Fibroblast of lung (primary cell): ENCODE measurements around the gene TMEM163. TPM values are rescaled to one million over a fixed set of nuclear protein-coding genes. Genes with fewer than 3 reads are reported as not detected.
A peak's percentile ranks its signal among the peaks of the same experiment; 100 is the strongest.

ENCODE experiments used
- DNase-seq, 2 donors: peaks; one replicate each; pipeline versions ENCODE4 v3.0.0 to v3.0.0-alpha.2; 2010; ENCODE audit warnings: low read depth in 2 of 2
- H2AFZ ChIP-seq: 2 replicates; pipeline ENCODE4 v1.5.1; 2012; ENCODE audit warnings: low read length, control low read depth, inconsistent platforms
- H3K27ac ChIP-seq: 2 replicates; pipeline ENCODE4 v1.5.1; 2011; ENCODE audit warnings: low read length, control low read depth; ENCODE audit not compliant: insufficient read depth
- H3K27me3 ChIP-seq: 2 replicates; pipeline ENCODE4 v1.5.1; 2011; ENCODE audit warnings: mild to moderate bottlenecking, low read length; ENCODE audit not compliant: control insufficient read depth, insufficient read depth
- H3K36me3 ChIP-seq: 2 replicates; pipeline ENCODE4 v1.5.1; 2011; ENCODE audit warnings: low read length; ENCODE audit not compliant: control insufficient read depth, insufficient read depth
- H3K4me1 ChIP-seq: 2 replicates; pipeline ENCODE4 v1.5.1; 2011; ENCODE audit warnings: low read length; ENCODE audit not compliant: control insufficient read depth, insufficient read depth; ENCODE audit errors: extremely low read depth
- H3K4me2 ChIP-seq: 2 replicates; pipeline ENCODE4 v1.5.1; 2011; ENCODE audit warnings: low read length, control low read depth; ENCODE audit not compliant: insufficient read depth; ENCODE audit errors: extremely low read depth
- H3K4me3 ChIP-seq, 4 experiments: fragments of 200-600 bp in 1 of 4; sonication (generic) in 1 of 4; replicated peaks in 1 of 4; 2 replicates each; pipeline ENCODE4 v1.5.1; 2011 to 2016; ENCODE audit warnings: low read length in 4 of 4, low read depth in 3 of 4, mild to moderate bottlenecking in 3 of 4, control low read depth in 2 of 4, inconsistent platforms in 1 of 4, mixed read lengths in 1 of 4; ENCODE audit not compliant: insufficient read depth in 1 of 4; ENCODE audit errors: control extremely low read depth in 1 of 4
- H3K79me2 ChIP-seq: 2 replicates; pipeline ENCODE4 v1.5.1; 2012; ENCODE audit warnings: mild to moderate bottlenecking, low read length, inconsistent platforms; ENCODE audit not compliant: control insufficient read depth, insufficient read depth
- H3K9ac ChIP-seq: 2 replicates; pipeline ENCODE4 v1.5.1; 2011; ENCODE audit warnings: mild to moderate bottlenecking, low read length, control low read depth; ENCODE audit not compliant: insufficient read depth
- H3K9me3 ChIP-seq: 2 replicates; pipeline ENCODE4 v1.5.1; 2012; ENCODE audit warnings: low read depth, low read length; ENCODE audit not compliant: control insufficient read depth, insufficient read depth
- H4K20me1 ChIP-seq: 2 replicates; pipeline ENCODE4 v1.5.1; 2011; ENCODE audit warnings: low read length; ENCODE audit not compliant: control insufficient read depth, insufficient read depth; ENCODE audit errors: extremely low read depth
- EZH2 ChIP-seq: IDR thresholded peaks from 2 replicates; pipeline ENCODE4 v1.5.1; 2012; ENCODE audit warnings: low read length, control low read depth, mild to moderate bottlenecking; ENCODE audit errors: missing control alignments
- polyA minus RNA-seq: library from RNA; depleted of rRNA, polyadenylated mRNA; stranded (reverse); fragments of >200 nt; gene quantifications from 2 replicates; pipeline ENCODE4 v1.2.3, GENCODE V29; 2011; ENCODE audit warnings: low replicate concordance
- polyA plus RNA-seq, 2 donors: library from polyadenylated mRNA; depleted of rRNA in 1 of 2; stranded (reverse) in 1 of 2; unstranded in 1 of 2; fragments of >200 nt; gene quantifications; 2 replicates each; pipeline ENCODE4 v1.2.1, GENCODE V29; 2011 to 2012; ENCODE audit warnings: missing spikeins in 1 of 2
- total RNA-seq: library from RNA; depleted of rRNA; stranded (reverse); fragments of >200 nt; gene quantifications from 2 replicates; pipeline ENCODE4 v1.2.1, GENCODE V29; 2014
- TF ChIP-seq, protein P1 (sequence below), 2 donors: IDR thresholded peaks in 1 of 2; conservative IDR thresholded peaks in 1 of 2; 1 replicate in 1 of 2; 2 replicates in 1 of 2; pipeline ENCODE4 v1.5.1; 2011 to 2012; ENCODE audit warnings: low read length in 2 of 2, control low read depth in 1 of 2, inconsistent platforms in 1 of 2, low read depth in 1 of 2, mild to moderate bottlenecking in 1 of 2

Gene TMEM163
- under 0.01 TPM in 1 of 2 replicates, not detected in the other for total RNA-seq
- 0.03 TPM in 1 of 2 replicates, not detected in the other for polyA plus RNA-seq
- polyA plus RNA-seq (2012), result 0.06 and 0.07 TPM in 2 replicates
- not detected in 2 replicates for polyA minus RNA-seq

DNA sequence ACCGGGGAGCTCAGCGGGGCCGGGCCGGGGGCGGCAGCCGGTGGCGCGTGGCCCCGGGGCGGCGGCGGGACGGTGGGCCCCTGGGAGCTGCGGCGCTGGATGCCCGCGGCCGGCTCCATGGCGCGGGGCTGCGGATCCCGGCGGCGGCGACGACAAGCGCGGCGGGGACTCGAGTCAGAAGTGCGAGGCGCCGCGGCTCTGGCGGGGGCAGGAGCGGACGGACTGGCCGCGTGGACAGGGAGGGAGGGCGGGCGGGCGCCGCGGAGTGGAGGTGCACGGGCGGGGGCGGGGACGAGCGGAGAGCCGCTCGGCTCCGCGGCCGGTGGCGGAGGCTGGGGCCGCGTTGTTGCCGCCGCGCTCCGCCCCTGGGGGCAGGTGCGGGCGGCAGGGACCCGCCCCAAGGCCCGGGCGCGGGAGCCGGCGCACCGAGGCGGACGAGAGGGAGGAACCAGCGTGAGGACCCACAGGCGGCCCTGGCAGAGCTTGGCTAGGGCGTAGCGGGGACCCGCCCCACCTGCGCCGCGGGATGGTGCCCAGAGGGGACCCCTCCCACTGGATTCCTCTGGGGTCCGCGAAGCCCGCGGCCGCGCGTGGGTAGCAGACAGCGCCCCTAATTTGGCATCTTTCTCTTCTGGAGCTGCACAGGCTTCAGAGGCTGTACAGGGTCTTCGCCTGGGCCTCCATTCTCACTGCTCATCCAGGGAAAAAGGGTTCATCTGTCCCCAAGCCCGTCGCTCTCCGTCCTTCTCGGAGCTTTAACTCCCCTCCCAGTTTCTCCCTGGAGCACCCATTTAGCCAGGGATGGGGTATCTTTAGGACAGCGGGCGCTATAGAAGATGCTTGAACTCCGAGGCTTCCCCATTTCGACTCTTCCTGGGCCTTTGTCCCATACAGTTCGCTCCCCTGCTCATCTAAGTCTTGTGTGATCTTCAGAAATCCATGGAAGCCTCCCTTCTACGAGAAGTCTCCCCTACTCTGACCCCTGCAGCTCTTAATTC lies at the start of gene TMEM163:
TSS of gene TMEM163 (minus strand) at position 184 of the 998 bp plus-strand sequence.
- TF ChIP-seq, protein P1, sequence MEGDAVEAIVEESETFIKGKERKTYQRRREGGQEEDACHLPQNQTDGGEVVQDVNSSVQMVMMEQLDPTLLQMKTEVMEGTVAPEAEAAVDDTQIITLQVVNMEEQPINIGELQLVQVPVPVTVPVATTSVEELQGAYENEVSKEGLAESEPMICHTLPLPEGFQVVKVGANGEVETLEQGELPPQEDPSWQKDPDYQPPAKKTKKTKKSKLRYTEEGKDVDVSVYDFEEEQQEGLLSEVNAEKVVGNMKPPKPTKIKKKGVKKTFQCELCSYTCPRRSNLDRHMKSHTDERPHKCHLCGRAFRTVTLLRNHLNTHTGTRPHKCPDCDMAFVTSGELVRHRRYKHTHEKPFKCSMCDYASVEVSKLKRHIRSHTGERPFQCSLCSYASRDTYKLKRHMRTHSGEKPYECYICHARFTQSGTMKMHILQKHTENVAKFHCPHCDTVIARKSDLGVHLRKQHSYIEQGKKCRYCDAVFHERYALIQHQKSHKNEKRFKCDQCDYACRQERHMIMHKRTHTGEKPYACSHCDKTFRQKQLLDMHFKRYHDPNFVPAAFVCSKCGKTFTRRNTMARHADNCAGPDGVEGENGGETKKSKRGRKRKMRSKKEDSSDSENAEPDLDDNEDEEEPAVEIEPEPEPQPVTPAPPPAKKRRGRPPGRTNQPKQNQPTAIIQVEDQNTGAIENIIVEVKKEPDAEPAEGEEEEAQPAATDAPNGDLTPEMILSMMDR (conservative IDR thresholded peaks at IDR 0.05 in 1 of 2, IDR thresholded peaks at IDR 0.05 in 1 of 2; ENCODE audit: low read depth in 1 of 2, low read length in 2 of 2), result no peak
- TF ChIP-seq EZH2, result peak; percentile 91
- Histone ChIP-seq H3K4me2 (no peak within 1 kb of the TSS), H3K27me3 (peaks cover 34% of the 10 kb centered on the region), H3K79me2 (no peaks in the 10 kb centered on the region), H2AFZ (no peak within 1 kb of the TSS), H3K36me3 (no peaks in the 10 kb centered on the region), H3K27ac (no peak within 1 kb of the TSS), H3K4me1 (no peaks in the 10 kb centered on the region), H3K4me3 (peak within 1 kb of the TSS in 1 of 4 experiments; percentile 28), H4K20me1 (no peaks in the 10 kb centered on the region), H3K9me3 (no peaks in the 10 kb centered on the region), H3K9ac (no peak within 1 kb of the TSS)
- no peak for DNase-seq

DNA sequence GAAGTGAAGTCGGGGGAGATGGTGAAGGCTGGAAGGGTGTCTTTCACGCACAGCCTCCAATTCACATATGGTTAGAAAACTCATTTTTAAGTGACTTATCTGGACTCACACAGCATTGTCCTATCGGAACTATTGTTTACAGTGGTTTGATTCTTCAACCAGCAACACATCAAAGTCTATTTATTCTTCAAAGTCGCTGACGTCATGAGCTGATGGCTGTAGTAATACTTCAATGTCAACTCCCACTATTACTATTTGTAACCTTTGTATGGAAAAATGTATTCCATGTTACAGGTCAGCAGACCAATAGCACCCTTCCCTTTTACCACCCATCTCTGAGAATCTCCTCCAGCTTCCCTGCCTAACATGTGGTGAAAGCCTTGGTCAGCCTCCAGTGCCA lies 47.8 kb upstream of the TMEM163 start:
- no peak for TF ChIP-seq EZH2
- TF ChIP-seq, protein P1 (conservative IDR thresholded peaks at IDR 0.05 in 1 of 2, IDR thresholded peaks at IDR 0.05 in 1 of 2; ENCODE audit: low read depth in 1 of 2, low read length in 2 of 2), result no peak
- Histone ChIP-seq H3K27ac (no peak overlapping the region), H3K27me3 (no peaks in the 10 kb centered on the region), H3K9ac (no peak overlapping the region), H2AFZ (no peak overlapping the region), H4K20me1 (no peaks in the 10 kb centered on the region), H3K4me2 (no peak overlapping the region), H3K79me2 (no peaks in the 10 kb centered on the region), H3K36me3 (no peaks in the 10 kb centered on the region), H3K9me3 (no peaks in the 10 kb centered on the region), H3K4me3 (no peak overlapping the region), H3K4me1 (no peaks in the 10 kb centered on the region)
- no peak for DNase-seq

DNA sequence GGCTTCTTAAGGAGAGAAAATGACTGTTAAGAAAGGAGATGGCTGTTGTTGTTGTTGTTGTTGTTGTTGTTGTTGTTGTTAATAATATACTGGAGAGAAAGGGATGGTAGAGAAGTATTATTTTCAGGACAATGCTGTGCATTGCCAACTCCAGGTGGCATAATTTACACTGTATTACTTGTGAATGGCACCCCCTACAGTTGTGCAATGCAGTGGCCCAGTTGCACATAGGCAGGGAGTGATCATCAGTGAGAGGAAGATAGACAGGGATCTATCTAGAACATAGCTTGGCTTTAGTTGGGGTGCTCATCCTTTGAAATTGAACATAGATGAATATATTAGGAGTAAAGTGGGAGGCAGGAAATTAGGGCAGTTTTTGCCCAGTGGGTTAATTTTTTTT lies 47.2 kb upstream of the TMEM163 start:
- H3K9me3 ChIP-seq, result no peaks in the 10 kb centered on the region

More for the DNA sequence above, 47.2 kb upstream of the TMEM163 start:
- no peaks in the 10 kb centered on the region for H3K79me2 ChIP-seq
- no peaks in the 10 kb centered on the region for H3K27me3 ChIP-seq
- H3K4me1 ChIP-seq, result no peaks in the 10 kb centered on the region
- no peak overlapping the region for H2AFZ ChIP-seq
- no peak overlapping the region for H3K27ac ChIP-seq
- H3K9ac ChIP-seq, result no peak overlapping the region
- no peak overlapping the region for H3K4me2 ChIP-seq
- no peak for DNase-seq
- H3K4me3 ChIP-seq, result no peak overlapping the region
- H4K20me1 ChIP-seq, result no peaks in the 10 kb centered on the region
- no peaks in the 10 kb centered on the region for H3K36me3 ChIP-seq
- no peak for TF ChIP-seq EZH2
- TF ChIP-seq, protein P1 (conservative IDR thresholded peaks at IDR 0.05 in 1 of 2, IDR thresholded peaks at IDR 0.05 in 1 of 2; ENCODE audit: low read depth in 1 of 2, low read length in 2 of 2), result no peak
